ENCODE data around the gene UAP1L1.
A peak's percentile ranks its signal among the peaks of the same experiment; 100 is the strongest.
"Not testable (repeated sequence)": the region's sequence is repeated elsewhere in the genome, so short reads cannot be mapped to it uniquely, and the experiment has no call there.

UAP1L1 gene

GRCh38 chr9:137114613-137115393, 37.5 kb downstream of the UAP1L1 start, which contains the start of gene DPP7:
Gene DPP7 (minus strand): TSS chr9:137114733. CDS start chr9:137114713, 20 bp downstream.
- DNase-seq (ENCODE audit: low spot score), result peak; percentile 85

- DNase-seq (ENCODE audit: low spot score), result no peak
These were observed 38.2 kb downstream of the UAP1L1 start for GRCh38 chr9:137115394-137116026.

- DNase-seq (ENCODE audit: low spot score), result no peak
These were observed 38.8 kb downstream of the UAP1L1 start for GRCh38 chr9:137116027-137116507.

- DNase-seq (ENCODE audit: low spot score), result no peak
These were observed 39.4 kb downstream of the UAP1L1 start for GRCh38 chr9:137116728-137117127.

- DNase-seq (ENCODE audit: low spot score), result no peak
These were observed 40.0 kb downstream of the UAP1L1 start for GRCh38 chr9:137117269-137117731.

- DNase-seq (ENCODE audit: low spot score), result not testable (repeated sequence)
These were observed 40.8 kb downstream of the UAP1L1 start for GRCh38 chr9:137118092-137118603.

GRCh38 chr9:137121927-137122795, 44.8 kb downstream of the UAP1L1 start:
- not testable (repeated sequence) for DNase-seq (ENCODE audit: low spot score)

- DNase-seq (ENCODE audit: low spot score), result not testable (repeated sequence)
These were observed 45.6 kb downstream of the UAP1L1 start for GRCh38 chr9:137122796-137123467.

GRCh38 chr9:137123468-137123837, 46.1 kb downstream of the UAP1L1 start:
- DNase-seq (ENCODE audit: low spot score), result no peak

- DNase-seq (ENCODE audit: low spot score), result not testable (repeated sequence)
These were observed 46.7 kb downstream of the UAP1L1 start for GRCh38 chr9:137123952-137124462.

- DNase-seq (ENCODE audit: low spot score), result peak; percentile 40
These were observed 49.5 kb downstream of the UAP1L1 start for GRCh38 chr9:137126786-137127185.

- DNase-seq (ENCODE audit: low spot score), result peak; percentile 79
These were observed 50.2 kb downstream of the UAP1L1 start for GRCh38 chr9:137127301-137128157.

- DNase-seq (ENCODE audit: low spot score), result peak; percentile 59
These were observed 51.0 kb downstream of the UAP1L1 start for GRCh38 chr9:137128158-137128861.

GRCh38 chr9:137128862-137129455, 51.6 kb downstream of the UAP1L1 start:
- DNase-seq (ENCODE audit: low spot score), result peak; percentile 80

- peak; percentile 97 for DNase-seq (ENCODE audit: low spot score)
These were observed 52.3 kb downstream of the UAP1L1 start for GRCh38 chr9:137129456-137130175.

GRCh38 chr9:137130176-137130755, 52.9 kb downstream of the UAP1L1 start:
- DNase-seq (ENCODE audit: low spot score), result no peak
